Sigmoid colon (tissue), 7 donors: ENCODE results near the gene PEX10. TPM values are rescaled to one million over a fixed set of nuclear protein-coding genes. Genes with fewer than 3 reads are reported as not detected.

Experiments used
- DNase-seq: peaks from one replicate; pipeline ENCODE4 v3.0.0-alpha.2; 2019
- H3K27ac ChIP-seq, 4 donors: fragments of 200-600 bp; sonication (generic); one replicate each; pipeline ENCODE4 v1.5.1; 2016 to 2019; ENCODE audit warnings: mild to moderate bottlenecking in 1 of 4
- H3K27me3 ChIP-seq, 3 donors: fragments of 200-600 bp; sonication (generic); one replicate each; pipeline ENCODE4 v1.5.1; 2019; ENCODE audit warnings: mild to moderate bottlenecking in 1 of 3
- H3K36me3 ChIP-seq, 4 donors: fragments of 200-600 bp; sonication (generic); one replicate each; pipeline ENCODE4 v1.5.1; 2016 to 2019
- H3K4me1 ChIP-seq, 4 donors: fragments of 200-600 bp; sonication (generic); one replicate each; pipeline ENCODE4 v1.5.1; 2017 to 2019
- H3K4me3 ChIP-seq, 4 donors: fragments of 200-600 bp; sonication (generic); one replicate each; pipeline ENCODE4 v1.5.1; 2017 to 2019; ENCODE audit warnings: mild to moderate bottlenecking in 2 of 4, moderate library complexity in 1 of 4
- H3K9me3 ChIP-seq, 4 donors: fragments of 200-600 bp in 3 of 4; sonication (generic) in 3 of 4; one replicate each; pipeline versions ENCODE4 v1.5.1 to v1.6.1; 2013 to 2019
- CTCF ChIP-seq, 4 experiments: fragments of 450-650 bp in 3 of 4; fragments of 200-600 bp in 1 of 4; IDR thresholded peaks; one replicate each; pipeline ENCODE4 v1.5.1; 2016 to 2019; ENCODE audit warnings: antibody characterized with exemption in 4 of 4, mild to moderate bottlenecking in 3 of 4, moderate library complexity in 2 of 4
- EP300 ChIP-seq, 4 donors: sonication (generic); formaldehyde crosslinking; IDR thresholded peaks; one replicate each; pipeline ENCODE4 v1.6.1; 2017; ENCODE audit warnings: antibody characterized with exemption in 4 of 4
- POLR2A ChIP-seq, 2 donors: fragments of 450-650 bp; IDR thresholded peaks; one replicate each; pipeline ENCODE4 v1.6.1; 2016; ENCODE audit warnings: antibody characterized with exemption in 2 of 2, mild to moderate bottlenecking in 2 of 2, moderate library complexity in 2 of 2
- POLR2AphosphoS5 ChIP-seq, 4 donors: sonication (generic); formaldehyde crosslinking; IDR thresholded peaks; one replicate each; pipeline ENCODE4 v1.6.1; 2017; ENCODE audit warnings: antibody characterized with exemption in 4 of 4
- WGBS, 2 donors: extraction: QIAGEN DNeasy Blood & Tissue Kit; methylation state at CpG; one replicate each; pipeline ENCODE4 v1.1.7; 2013; 5-methylcytosine and 5-hydroxymethylcytosine counted together
- intact Hi-C: fragments of 100-400 bp; cut with DNase I; formaldehyde crosslinking; loops from one replicate; pipeline ENCODE4 v1.15.1; 2023
- polyA plus RNA-seq, 3 donors: library from polyadenylated mRNA; stranded (reverse); fragments of 200-250 nt; gene quantifications; one replicate each; pipeline ENCODE4 v1.2.3, GENCODE V29; 2013
- total RNA-seq, 4 donors: library from RNA; depleted of rRNA; stranded (reverse); fragments of >200 nt; gene quantifications; one replicate each; pipeline ENCODE4 v1.1.0, GENCODE V29; 2016
- donor health status: healthy with polysubstance abuse.
- donor health status: Bipolar disorder and iron deficiency.
- donor health status: healthy.

The PEX10 gene
- total and polyA plus RNA-seq, 7 donors: 9.9 to 21.9 (median 13.8) TPM

- Histone ChIP-seq H3K36me3 (peaks cover 25 to 60% (median 34%) of the 10 kb centered on the region in 4 donors), H3K4me1 (peaks cover 0 to 13% (median 8%) of the 10 kb centered on the region in 4 donors), H3K27me3 (no peaks in the 10 kb centered on the region), H3K4me3 (no peak overlapping the region), H3K9me3 (no peaks in the 10 kb centered on the region), H3K27ac (no peak overlapping the region)
- 95 to 96% methylated on average over 8 of the region's 8 CpGs for WGBS, 2 donors
- intact Hi-C loops: no loop called here
- TF ChIP-seq POLR2AphosphoS5 (IDR thresholded peaks at IDR 0.05) (no peak), POLR2A (IDR thresholded peaks at IDR 0.05) (no peak), EP300 (IDR thresholded peaks at IDR 0.05) (no peak), CTCF (IDR thresholded peaks at IDR 0.05) (no peak)
- DNase-seq: no peak
Observed at GRCh38 chr1:2407991-2408275, 4.4 kb downstream of the PEX10 start.

- 86 to 87% methylated on average over 25 of the region's 25 CpGs for WGBS, 2 donors
- Histone ChIP-seq H3K36me3 (peaks cover 30 to 65% (median 40%) of the 10 kb centered on the region in 4 donors), H3K4me3 (no peak overlapping the region), H3K9me3 (no peaks in the 10 kb centered on the region), H3K27ac (no peak overlapping the region), H3K27me3 (no peaks in the 10 kb centered on the region), H3K4me1 (peaks cover 0 to 10% (median 8%) of the 10 kb centered on the region in 4 donors)
- intact Hi-C loops: no loop called here
- no peak for TF ChIP-seq POLR2AphosphoS5 (IDR thresholded peaks at IDR 0.05)
- TF ChIP-seq POLR2A (IDR thresholded peaks at IDR 0.05): no peak
- no peak for TF ChIP-seq CTCF (IDR thresholded peaks at IDR 0.05)
- TF ChIP-seq EP300 (IDR thresholded peaks at IDR 0.05): no peak
- no peak for DNase-seq
Observed at GRCh38 chr1:2407166-2407990, 5.0 kb downstream of the PEX10 start.

GRCh38 chr1:2406451-2407041 is 5.8 kb downstream of the PEX10 start:
- H3K4me1 ChIP-seq: peaks cover 0 to 3% (median 3%) of the 10 kb centered on the region in 4 donors
- DNase-seq: no peak
- no peaks in the 10 kb centered on the region for H3K27me3 ChIP-seq
- 80 to 88% methylated on average over 26 of the region's 26 CpGs for WGBS, 2 donors
- no peak overlapping the region for H3K27ac ChIP-seq
- intact Hi-C loops: no loop called here
- H3K36me3 ChIP-seq: peaks cover 38 to 74% (median 48%) of the 10 kb centered on the region in 4 donors
- H3K4me3 ChIP-seq: no peak overlapping the region
- TF ChIP-seq CTCF (IDR thresholded peaks at IDR 0.05) (no peak), POLR2A (IDR thresholded peaks at IDR 0.05) (no peak), EP300 (IDR thresholded peaks at IDR 0.05) (no peak), POLR2AphosphoS5 (IDR thresholded peaks at IDR 0.05) (no peak)
- no peaks in the 10 kb centered on the region for H3K9me3 ChIP-seq

- Histone ChIP-seq H3K9me3 (no peaks in the 10 kb centered on the region), H3K36me3 (peaks cover 42 to 79% (median 52%) of the 10 kb centered on the region in 4 donors), H3K27ac (no peak overlapping the region), H3K4me1 (no peaks in the 10 kb centered on the region), H3K4me3 (no peak overlapping the region), H3K27me3 (no peaks in the 10 kb centered on the region)
- no peak for DNase-seq
- TF ChIP-seq CTCF (IDR thresholded peaks at IDR 0.05) (no peak), POLR2A (IDR thresholded peaks at IDR 0.05) (no peak), EP300 (IDR thresholded peaks at IDR 0.05) (no peak), POLR2AphosphoS5 (IDR thresholded peaks at IDR 0.05) (no peak)
- WGBS, 2 donors: 79 to 86% methylated on average over 28 of the region's 28 CpGs
- intact Hi-C loops: no loop called here
Observed at GRCh38 chr1:2405588-2406295, 6.6 kb downstream of the PEX10 start.
